GM19324 (cell line): Measurements from ENCODE around the gene NMNAT1.
"Not testable (repeated sequence)": the region's sequence is repeated elsewhere in the genome, so short reads cannot be mapped to it uniquely, and the experiment has no call there.

Experiments used
- ATAC-seq: cut with Tn5 transposase; IDR thresholded peaks from one replicate; pipeline ENCODE4 v1.9.1; 2021; ENCODE audit warnings: mild to moderate bottlenecking, moderate library complexity; ENCODE audit not compliant: unreplicated experiment, low FRiP score

Gene NMNAT1

GRCh38 chr1:10007169-10007568 is 63.9 kb downstream of the NMNAT1 start:
- no peak for ATAC-seq

- ATAC-seq = no peak
Measured at GRCh38 chr1:10014016-10014415, 70.7 kb downstream of the NMNAT1 start.

GRCh38 chr1:10019561-10019960 is 76.3 kb downstream of the NMNAT1 start:
- ATAC-seq = no peak

GRCh38 chr1:10020086-10020485 is 76.8 kb downstream of the NMNAT1 start:
- no peak for ATAC-seq

- not testable (repeated sequence) for ATAC-seq
Measured at GRCh38 chr1:10020678-10021077, 77.4 kb downstream of the NMNAT1 start.

- ATAC-seq = not testable (repeated sequence)
Measured at GRCh38 chr1:10021992-10022391, 78.7 kb downstream of the NMNAT1 start.

GRCh38 chr1:10022656-10023055 is 79.4 kb downstream of the NMNAT1 start:
- ATAC-seq = no peak

- no peak for ATAC-seq
Measured at GRCh38 chr1:10025354-10025753, 82.1 kb downstream of the NMNAT1 start.

- ATAC-seq = no peak
Measured at GRCh38 chr1:10027027-10027426, 83.8 kb downstream of the NMNAT1 start.

- not testable (repeated sequence) for ATAC-seq
Measured at GRCh38 chr1:10028956-10029500, 85.8 kb downstream of the NMNAT1 start.

- ATAC-seq = no peak
Measured at GRCh38 chr1:10031461-10031860, 88.2 kb downstream of the NMNAT1 start.

- ATAC-seq = peak; percentile 98
Measured at GRCh38 chr1:10032590-10033358, 89.5 kb downstream of the NMNAT1 start, which contains the start of gene UBE4B. Gene UBE4B (plus strand): TSS chr1:10032958. CDS start chr1:10033671, 713 bp downstream.

GRCh38 chr1:10033359-10033845 is 90.1 kb downstream of the NMNAT1 start:
- peak; percentile 10 for ATAC-seq
